Liver (tissue), 9 donors: Measurements from ENCODE around the gene GOLGA2. TPM values are rescaled to one million over a fixed set of nuclear protein-coding genes. Genes with fewer than 3 reads are reported as not detected.

Source experiments
- DNase-seq: peaks from one replicate; pipeline ENCODE4 v3.0.0-alpha.2; 2017; ENCODE audit warnings: low spot score
- H3K27ac ChIP-seq, 2 donors: one replicate each; pipeline ENCODE4 v1.7.0; 2013; ENCODE audit warnings: inconsistent platforms in 2 of 2, low read length in 2 of 2, control low read depth in 1 of 2, low read depth in 1 of 2, mild to moderate bottlenecking in 1 of 2
- H3K27me3 ChIP-seq, 4 donors: one replicate each; pipeline versions ENCODE4 v1.6.1 to v1.7.0; 2013; ENCODE audit warnings: low read length in 3 of 4, inconsistent platforms in 1 of 4, mild to moderate bottlenecking in 1 of 4, moderate library complexity in 1 of 4; ENCODE audit not compliant: control insufficient read depth in 4 of 4, insufficient read depth in 4 of 4
- H3K36me3 ChIP-seq, 4 donors: one replicate each; pipeline versions ENCODE4 v1.6.1 to v1.7.0; 2013; ENCODE audit warnings: low read length in 3 of 4, mild to moderate bottlenecking in 3 of 4, low read depth in 1 of 4, moderate library complexity in 1 of 4; ENCODE audit not compliant: control insufficient read depth in 4 of 4, insufficient read depth in 3 of 4
- H3K4me1 ChIP-seq, 4 donors: one replicate each; pipeline versions ENCODE4 v1.6.1 to v1.7.0; 2013; ENCODE audit warnings: low read length in 3 of 4, mild to moderate bottlenecking in 3 of 4, moderate library complexity in 1 of 4; ENCODE audit not compliant: control insufficient read depth in 4 of 4, insufficient read depth in 4 of 4
- H3K4me3 ChIP-seq, 3 donors: one replicate each; pipeline versions ENCODE4 v1.6.1 to v1.7.0; 2013; ENCODE audit warnings: low read length in 3 of 3, control low read depth in 1 of 3, low read depth in 1 of 3, mild to moderate bottlenecking in 1 of 3
- H3K9ac ChIP-seq, 2 donors: one replicate each; pipeline ENCODE4 v1.7.0; 2013; ENCODE audit warnings: low read length in 2 of 2, mild to moderate bottlenecking in 2 of 2, moderate library complexity in 2 of 2, control low read depth in 1 of 2, low read depth in 1 of 2
- H3K9me3 ChIP-seq, 4 donors: one replicate each; pipeline versions ENCODE4 v1.6.1 to v1.7.0; 2013; ENCODE audit warnings: low read length in 3 of 4; ENCODE audit not compliant: control insufficient read depth in 4 of 4
- GABPA ChIP-seq, 2 donors: IDR thresholded peaks in 1 of 2; conservative IDR thresholded peaks in 1 of 2; 2 replicates each; pipeline ENCODE4 v1.6.1; 2016; ENCODE audit warnings: antibody characterized with exemption in 2 of 2, mild to moderate bottlenecking in 1 of 2, moderate library complexity in 1 of 2
- HNF4A ChIP-seq, 2 donors: conservative IDR thresholded peaks; 2 replicates each; pipeline ENCODE4 v1.6.1; 2016; ENCODE audit warnings: antibody characterized with exemption in 2 of 2, mild to moderate bottlenecking in 2 of 2
- HNF4G ChIP-seq: IDR thresholded peaks from 2 replicates; pipeline ENCODE4 v1.6.1; 2016; ENCODE audit warnings: antibody characterized with exemption
- JUND ChIP-seq, 2 donors: IDR thresholded peaks; 2 replicates each; pipeline ENCODE4 v1.6.1; 2016; ENCODE audit warnings: antibody characterized with exemption in 2 of 2
- NR2F2 ChIP-seq: IDR thresholded peaks from 2 replicates; pipeline ENCODE4 v1.6.1; 2016; ENCODE audit warnings: antibody characterized with exemption
- RAD21 ChIP-seq, 2 donors: IDR thresholded peaks; 2 replicates each; pipeline ENCODE4 v1.6.1; 2016; ENCODE audit warnings: antibody characterized with exemption in 2 of 2, mild to moderate bottlenecking in 2 of 2
- RXRA ChIP-seq, 2 donors: IDR thresholded peaks; 2 replicates each; pipeline ENCODE4 v1.6.1; 2017 to 2018; ENCODE audit warnings: antibody characterized with exemption in 2 of 2, mild to moderate bottlenecking in 1 of 2
- SP1 ChIP-seq: IDR thresholded peaks from 2 replicates; pipeline ENCODE4 v1.6.1; 2018; ENCODE audit warnings: antibody characterized with exemption, mild to moderate bottlenecking
- WGBS: extraction: QIAGEN DNeasy Blood & Tissue Kit; methylation state at CpG from one replicate; pipeline ENCODE4 v1.1.7; 2013; 5-methylcytosine and 5-hydroxymethylcytosine counted together
- polyA plus RNA-seq, 2 donors: library from polyadenylated mRNA; stranded (reverse) in 1 of 2; unstranded in 1 of 2; fragments of 200-250 nt in 1 of 2; fragments of >200 nt in 1 of 2; fragmentation: Nextera tagmentation in 1 of 2; extraction: Ambion mirVana in 1 of 2; gene quantifications; one replicate each; pipeline versions ENCODE4 v1.2.1 to v1.2.3, GENCODE V29; 2013 to 2015
- total RNA-seq, 2 donors: library from RNA; depleted of rRNA; stranded (reverse); fragments of >200 nt; gene quantifications; one replicate each; pipeline ENCODE4 v1.2.3, GENCODE V29; 2014
- TF ChIP-seq, protein P1 (sequence below): IDR thresholded peaks from 2 replicates; pipeline ENCODE4 v1.6.1; 2016; ENCODE audit warnings: antibody characterized with exemption
- TF ChIP-seq, protein P2 (sequence below): IDR thresholded peaks from 2 replicates; pipeline ENCODE4 v1.6.1; 2016; ENCODE audit warnings: antibody characterized with exemption, mild to moderate bottlenecking
- donor health status: healthy.
- donor health status: healthy.
- donor health status: healthy.
- donor health status: healthy.
- donor health status: healthy.

The GOLGA2 gene
- total and polyA plus RNA-seq, 4 donors = 14.4 to 45.7 (median 27.9) TPM

DNA sequence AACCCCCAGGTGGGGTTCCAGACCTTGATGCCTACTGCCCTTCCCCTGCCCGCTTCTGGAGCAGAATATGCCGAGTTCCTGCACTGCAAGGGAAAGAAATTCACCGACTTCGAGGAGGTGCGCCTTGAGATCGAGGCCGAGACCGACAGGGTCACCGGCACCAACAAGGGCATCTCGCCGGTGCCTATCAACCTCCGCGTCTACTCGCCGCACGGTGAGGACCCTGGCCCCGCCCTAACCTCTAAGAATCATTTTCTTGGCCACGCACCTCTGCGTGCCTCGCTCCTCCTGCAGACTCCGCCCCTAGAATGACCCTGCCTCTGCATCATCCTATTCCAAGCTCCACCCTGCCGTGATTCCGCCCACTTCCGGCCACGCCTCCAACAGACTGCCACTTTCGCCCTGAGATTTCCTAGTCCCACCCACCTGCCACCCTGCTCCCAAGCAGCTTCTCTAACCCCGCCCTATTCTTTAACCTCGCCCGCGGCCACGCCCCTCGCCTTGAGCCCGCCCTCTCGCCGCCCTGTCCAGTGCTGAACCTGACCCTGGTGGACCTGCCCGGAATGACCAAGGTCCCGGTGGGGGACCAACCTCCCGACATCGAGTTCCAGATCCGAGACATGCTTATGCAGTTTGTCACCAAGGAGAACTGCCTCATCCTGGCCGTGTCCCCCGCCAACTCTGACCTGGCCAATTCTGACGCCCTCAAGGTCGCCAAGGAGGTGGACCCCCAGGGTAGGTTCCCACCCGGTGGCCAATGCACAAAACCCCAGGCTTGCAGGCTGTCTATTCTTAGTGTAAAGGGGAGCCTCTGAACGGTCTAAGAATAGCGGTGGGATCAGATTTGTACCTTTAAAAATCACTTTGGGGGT lies 57.1 kb downstream of the GOLGA2 start:
- Histone ChIP-seq H3K4me1 (peaks cover 6 to 40% (median 24%) of the 10 kb centered on the region in 4 donors), H3K27me3 (no peaks in the 10 kb centered on the region), H3K27ac (no peak overlapping the region), H3K9me3 (no peaks in the 10 kb centered on the region), H3K9ac (no peak overlapping the region), H3K36me3 (peaks cover 0 to 3% (median 0%) of the 10 kb centered on the region in 4 donors), H3K4me3 (peak overlapping the region in 1 of 3 donors; percentile 14)
- peak; percentile 93 for DNase-seq
- TF ChIP-seq RXRA (IDR thresholded peaks at IDR 0.05) (peak; percentile 15 to 35), JUND (IDR thresholded peaks at IDR 0.05) (peak in 1 of 2 donors; percentile 39), GABPA (IDR thresholded peaks at IDR 0.05 in 1 of 2, conservative IDR thresholded peaks at IDR 0.05 in 1 of 2) (peak in 1 of 2 donors; percentile 85), SP1 (peak; percentile 79), HNF4G (no peak), NR2F2 (peak; percentile 69), RAD21 (IDR thresholded peaks at IDR 0.05) (peak in 1 of 2 donors; percentile 17), HNF4A (conservative IDR thresholded peaks at IDR 0.05) (peak; percentile 24 to 63)
- TF ChIP-seq, protein P1, sequence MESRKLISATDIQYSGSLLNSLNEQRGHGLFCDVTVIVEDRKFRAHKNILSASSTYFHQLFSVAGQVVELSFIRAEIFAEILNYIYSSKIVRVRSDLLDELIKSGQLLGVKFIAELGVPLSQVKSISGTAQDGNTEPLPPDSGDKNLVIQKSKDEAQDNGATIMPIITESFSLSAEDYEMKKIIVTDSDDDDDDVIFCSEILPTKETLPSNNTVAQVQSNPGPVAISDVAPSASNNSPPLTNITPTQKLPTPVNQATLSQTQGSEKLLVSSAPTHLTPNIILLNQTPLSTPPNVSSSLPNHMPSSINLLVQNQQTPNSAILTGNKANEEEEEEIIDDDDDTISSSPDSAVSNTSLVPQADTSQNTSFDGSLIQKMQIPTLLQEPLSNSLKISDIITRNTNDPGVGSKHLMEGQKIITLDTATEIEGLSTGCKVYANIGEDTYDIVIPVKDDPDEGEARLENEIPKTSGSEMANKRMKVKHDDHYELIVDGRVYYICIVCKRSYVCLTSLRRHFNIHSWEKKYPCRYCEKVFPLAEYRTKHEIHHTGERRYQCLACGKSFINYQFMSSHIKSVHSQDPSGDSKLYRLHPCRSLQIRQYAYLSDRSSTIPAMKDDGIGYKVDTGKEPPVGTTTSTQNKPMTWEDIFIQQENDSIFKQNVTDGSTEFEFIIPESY = no peak
- TF ChIP-seq, protein P2, sequence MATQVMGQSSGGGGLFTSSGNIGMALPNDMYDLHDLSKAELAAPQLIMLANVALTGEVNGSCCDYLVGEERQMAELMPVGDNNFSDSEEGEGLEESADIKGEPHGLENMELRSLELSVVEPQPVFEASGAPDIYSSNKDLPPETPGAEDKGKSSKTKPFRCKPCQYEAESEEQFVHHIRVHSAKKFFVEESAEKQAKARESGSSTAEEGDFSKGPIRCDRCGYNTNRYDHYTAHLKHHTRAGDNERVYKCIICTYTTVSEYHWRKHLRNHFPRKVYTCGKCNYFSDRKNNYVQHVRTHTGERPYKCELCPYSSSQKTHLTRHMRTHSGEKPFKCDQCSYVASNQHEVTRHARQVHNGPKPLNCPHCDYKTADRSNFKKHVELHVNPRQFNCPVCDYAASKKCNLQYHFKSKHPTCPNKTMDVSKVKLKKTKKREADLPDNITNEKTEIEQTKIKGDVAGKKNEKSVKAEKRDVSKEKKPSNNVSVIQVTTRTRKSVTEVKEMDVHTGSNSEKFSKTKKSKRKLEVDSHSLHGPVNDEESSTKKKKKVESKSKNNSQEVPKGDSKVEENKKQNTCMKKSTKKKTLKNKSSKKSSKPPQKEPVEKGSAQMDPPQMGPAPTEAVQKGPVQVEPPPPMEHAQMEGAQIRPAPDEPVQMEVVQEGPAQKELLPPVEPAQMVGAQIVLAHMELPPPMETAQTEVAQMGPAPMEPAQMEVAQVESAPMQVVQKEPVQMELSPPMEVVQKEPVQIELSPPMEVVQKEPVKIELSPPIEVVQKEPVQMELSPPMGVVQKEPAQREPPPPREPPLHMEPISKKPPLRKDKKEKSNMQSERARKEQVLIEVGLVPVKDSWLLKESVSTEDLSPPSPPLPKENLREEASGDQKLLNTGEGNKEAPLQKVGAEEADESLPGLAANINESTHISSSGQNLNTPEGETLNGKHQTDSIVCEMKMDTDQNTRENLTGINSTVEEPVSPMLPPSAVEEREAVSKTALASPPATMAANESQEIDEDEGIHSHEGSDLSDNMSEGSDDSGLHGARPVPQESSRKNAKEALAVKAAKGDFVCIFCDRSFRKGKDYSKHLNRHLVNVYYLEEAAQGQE = peak; percentile 98
- 20% methylated on average over 47 of the region's 47 CpGs for WGBS

DNA sequence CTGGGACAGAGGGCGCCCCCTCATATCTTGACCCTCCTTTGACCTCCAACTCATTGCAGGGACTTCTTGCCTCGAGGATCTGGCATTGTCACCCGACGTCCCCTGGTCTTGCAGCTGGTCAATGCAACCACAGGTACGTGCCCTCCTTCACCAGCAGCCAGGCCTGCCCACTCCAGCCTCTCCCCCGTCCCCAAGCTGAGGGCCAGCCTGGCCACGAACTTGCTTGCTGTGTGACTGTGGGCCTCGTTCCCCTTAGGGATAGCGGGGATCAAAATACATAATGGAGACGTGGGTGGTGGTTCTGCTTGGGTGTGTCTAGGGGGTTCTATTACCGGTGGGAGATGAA lies 57.7 kb downstream of the GOLGA2 start:
- 74% methylated on average over 11 of the region's 11 CpGs for WGBS
- Histone ChIP-seq H3K36me3 (peaks cover 0 to 3% (median 0%) of the 10 kb centered on the region in 4 donors), H3K4me3 (peak overlapping the region in 1 of 3 donors; percentile 14), H3K4me1 (peaks cover 6 to 40% (median 24%) of the 10 kb centered on the region in 4 donors), H3K27me3 (no peaks in the 10 kb centered on the region), H3K9ac (no peak overlapping the region), H3K9me3 (no peaks in the 10 kb centered on the region), H3K27ac (no peak overlapping the region)
- TF ChIP-seq, protein P1 = no peak
- TF ChIP-seq, protein P2 = no peak
- TF ChIP-seq JUND (IDR thresholded peaks at IDR 0.05) (no peak), RXRA (IDR thresholded peaks at IDR 0.05) (no peak), RAD21 (IDR thresholded peaks at IDR 0.05) (no peak)
- DNase-seq = no peak
